Left lung (tissue), 10 donors: ENCODE data around the gene AEBP1. TPM values are rescaled to one million over a fixed set of nuclear protein-coding genes. Genes with fewer than 3 reads are reported as not detected.

ENCODE experiments used
- ATAC-seq: fragments of 200-7000 bp; cut with Tn5 transposase; one replicate; pipeline ENCODE4 v1.9.1; 2020; ENCODE audit warnings: moderate library complexity
- DNase-seq, 4 donors: peaks; one replicate each; pipeline ENCODE4 v3.0.0-alpha.2; 2013 to 2020
- H3K27ac ChIP-seq, 2 donors: fragments of 200-600 bp; sonication (generic) in 1 of 2; one replicate each; pipeline versions ENCODE4 v1.5.0 to v1.8.0; 2020 to 2021
- H3K27me3 ChIP-seq, 2 donors: fragments of 200-600 bp; sonication (generic) in 1 of 2; one replicate each; pipeline versions ENCODE4 v1.5.0 to v1.8.0; 2020 to 2021
- H3K36me3 ChIP-seq, 2 donors: fragments of 200-600 bp; sonication (generic) in 1 of 2; one replicate each; pipeline versions ENCODE4 v1.5.0 to v1.8.0; 2020 to 2021
- H3K4me1 ChIP-seq, 2 donors: fragments of 200-600 bp; one replicate each; pipeline ENCODE4 v1.8.0; 2021
- H3K4me3 ChIP-seq, 2 donors: fragments of 200-600 bp; sonication (generic) in 1 of 2; one replicate each; pipeline versions ENCODE4 v1.5.0 to v1.8.0; 2020 to 2021; ENCODE audit warnings: mild to moderate bottlenecking in 1 of 2
- H3K9me3 ChIP-seq, 2 donors: fragments of 200-600 bp; sonication (generic) in 1 of 2; one replicate each; pipeline versions ENCODE4 v1.5.0 to v1.8.0; 2020 to 2021
- CTCF ChIP-seq, 2 donors: fragments of 200-600 bp; sonication (generic) in 1 of 2; IDR thresholded peaks; one replicate each; pipeline versions ENCODE4 v1.5.0 to v1.8.0; 2021; ENCODE audit warnings: antibody characterized with exemption in 2 of 2
- intact Hi-C, 2 donors: fragments of 100-400 bp; cut with DNase I; formaldehyde crosslinking; loops; one replicate each; pipeline versions ENCODE4 v1.11.2 to v1.14.2; 2022
- polyA plus RNA-seq, 6 donors: library from polyadenylated mRNA; unstranded; fragments of 120-200 nt; gene quantifications; one replicate each; pipeline ENCODE4 v1.2.1, GENCODE V29; 2013; ENCODE audit not compliant: insufficient read length in 6 of 6
- total RNA-seq, 2 donors: library from RNA; stranded (reverse); fragmentation: NEBNext Ultra II Directional; extraction: Animal tissue kit (Norgen Biotek cat#: 25700); gene quantifications; one replicate each; pipeline ENCODE4 v1.2.1, GENCODE V29; 2021
- donor health status: DM: no; HTN: yes; CAD: no.
- donor health status: DM: no; HTN: no; CAD: no.

AEBP1 gene
- total and polyA plus RNA-seq, 8 donors = 53.6 to 195 (median 64.7) TPM

- no peak overlapping the region for H3K4me3 ChIP-seq
- intact Hi-C loops = no loop called here
- H3K36me3 ChIP-seq = no peaks in the 10 kb centered on the region
- TF ChIP-seq CTCF (IDR thresholded peaks at IDR 0.05) = no peak
- peak overlapping the region; percentile 33 to 40 for H3K27ac ChIP-seq
- DNase-seq (peak in 1 of 4 donors; percentile 58), ATAC-seq (no peak)
- H3K27me3 ChIP-seq = peaks cover 0 to 40% of the 10 kb centered on the region in 2 donors
- H3K9me3 ChIP-seq = no peaks in the 10 kb centered on the region
- H3K4me1 ChIP-seq = peaks cover 0 to 7% of the 10 kb centered on the region in 2 donors
These were observed 1.9 kb upstream of the AEBP1 start for GRCh38 chr7:44101966-44102845.

- Histone ChIP-seq H3K27me3 (peaks cover 0 to 40% of the 10 kb centered on the region in 2 donors), H3K36me3 (peaks cover 0 to 4% of the 10 kb centered on the region in 2 donors), H3K4me3 (no peak overlapping the region), H3K27ac (peak overlapping the region; percentile 39 to 40), H3K4me1 (peaks cover 0 to 7% of the 10 kb centered on the region in 2 donors), H3K9me3 (no peaks in the 10 kb centered on the region)
- TF ChIP-seq CTCF (IDR thresholded peaks at IDR 0.05) = no peak
- peak in 1 of 4 donors; percentile 2 for DNase-seq
- intact Hi-C loops = no loop called here
- ATAC-seq = no peak
These were observed 1.1 kb upstream of the AEBP1 start for GRCh38 chr7:44102846-44103565.

- Histone ChIP-seq H3K9me3 (no peaks in the 10 kb centered on the region), H3K4me3 (peak overlapping the region in 1 of 2 donors; percentile 44), H3K27me3 (peaks cover 0 to 40% of the 10 kb centered on the region in 2 donors), H3K27ac (peak overlapping the region; percentile 39 to 40), H3K4me1 (peaks cover 0 to 7% of the 10 kb centered on the region in 2 donors), H3K36me3 (peaks cover 0 to 9% of the 10 kb centered on the region in 2 donors)
- DNase-seq (peak in 1 of 4 donors; percentile 56), ATAC-seq (no peak)
- no peak for TF ChIP-seq CTCF (IDR thresholded peaks at IDR 0.05)
- intact Hi-C loops = no loop called here
These were observed 601 bp upstream of the AEBP1 start for GRCh38 chr7:44103566-44103922.

GRCh38 chr7:44104860-44105771 is 971 bp downstream of the AEBP1 start:
- ATAC-seq = peak; percentile 10
- TF ChIP-seq CTCF (IDR thresholded peaks at IDR 0.05) = no peak
- intact Hi-C loops = no loop called here
- H3K36me3 ChIP-seq = peaks cover 0 to 23% of the 10 kb centered on the region in 2 donors
- peaks cover 0 to 7% of the 10 kb centered on the region in 2 donors for H3K4me1 ChIP-seq
- H3K4me3 ChIP-seq = peak overlapping the region; percentile 44
- peak in 1 of 4 donors; percentile 18 for DNase-seq
- H3K9me3 ChIP-seq = no peaks in the 10 kb centered on the region
- peaks cover 0 to 40% of the 10 kb centered on the region in 2 donors for H3K27me3 ChIP-seq
- H3K27ac ChIP-seq = peak overlapping the region; percentile 62 to 74
